Smooth muscle cell (in vitro differentiated cells): ENCODE measurements around the gene RPS19. TPM values are rescaled to one million over a fixed set of nuclear protein-coding genes. Genes with fewer than 3 reads are reported as not detected.

Experiments
- DNase-seq: peaks from one replicate; lab custom pipeline; 2025; ENCODE audit not compliant: unreplicated experiment; lab: John Stamatoyannopoulos, UW
- H2AFZ ChIP-seq: fragments of 200-600 bp; sonication (generic); 2 replicates; pipeline ENCODE4 v1.6.0; 2016; ENCODE audit warnings: antibody characterized with exemption, low read depth, mild to moderate bottlenecking
- H3F3A ChIP-seq: fragments of 200-600 bp; sonication (generic); 2 replicates; pipeline ENCODE4 v1.6.0; 2017; ENCODE audit warnings: antibody characterized with exemption, low read depth
- H3K27ac ChIP-seq: fragments of 200-600 bp; sonication (generic); 2 replicates; pipeline ENCODE4 v1.5.1; 2016; ENCODE audit warnings: low read depth, mild to moderate bottlenecking
- H3K27me3 ChIP-seq: fragments of 200-600 bp; sonication (generic); 2 replicates; pipeline ENCODE4 v1.6.1; 2016; ENCODE audit warnings: low read depth, mild to moderate bottlenecking
- H3K36me3 ChIP-seq: fragments of 200-600 bp; sonication (generic); 2 replicates; pipeline ENCODE4 v1.5.1; 2016; ENCODE audit warnings: low read depth
- H3K4me1 ChIP-seq: fragments of 200-600 bp; sonication (generic); 2 replicates; pipeline ENCODE4 v1.5.1; 2016; ENCODE audit warnings: low read depth
- H3K4me2 ChIP-seq: fragments of 200-600 bp; sonication (generic); 2 replicates; pipeline ENCODE4 v1.6.0; 2016; ENCODE audit warnings: mild to moderate bottlenecking
- H3K4me3 ChIP-seq: fragments of 200-600 bp; sonication (generic); 2 replicates; pipeline ENCODE4 v1.5.1; 2016; ENCODE audit warnings: mild to moderate bottlenecking
- H3K79me2 ChIP-seq: fragments of 200-600 bp; sonication (generic); 2 replicates; pipeline ENCODE4 v1.6.0; 2016; ENCODE audit warnings: low read depth, mild to moderate bottlenecking
- H3K9ac ChIP-seq: fragments of 200-600 bp; sonication (generic); 2 replicates; pipeline ENCODE4 v1.6.0; 2016; ENCODE audit warnings: low read depth
- H3K9me3 ChIP-seq: fragments of 200-600 bp; sonication (generic); replicated peaks from 2 replicates; pipeline ENCODE4 v1.5.1; 2016; ENCODE audit warnings: low read depth
- H4K20me1 ChIP-seq: fragments of 200-600 bp; sonication (generic); 2 replicates; pipeline ENCODE4 v1.6.0; 2016; ENCODE audit warnings: low read depth
- WGBS: methylation state at CpG from one replicate; pipeline ENCODE4 v1.1.7; 2016; ENCODE audit warnings: low lambda C conversion rate; 5-methylcytosine and 5-hydroxymethylcytosine counted together
- polyA plus RNA-seq: library from polyadenylated mRNA; unstranded; fragments of >200 nt; fragmentation: Nextera tagmentation; extraction: Ambion mirVana; gene quantifications from 2 replicates; pipeline ENCODE4 v1.2.1, GENCODE V29; 2016
- total RNA-seq: library from RNA; depleted of rRNA; stranded (reverse); fragments of >200 nt; gene quantifications from 2 replicates; pipeline ENCODE4 v1.2.3, GENCODE V29; 2014
- TF ChIP-seq, protein P1 (sequence below): fragments of 200-600 bp; sonication (generic); IDR thresholded peaks from 2 replicates; pipeline ENCODE4 v1.5.1; 2017; ENCODE audit warnings: borderline replicate concordance, mild to moderate bottlenecking, antibody characterized with exemption; ENCODE audit not compliant: insufficient read depth, poor library complexity, severe bottlenecking

Gene RPS19
- total and polyA plus RNA-seq, 2 experiments from 2014 or later: 1,345 to 2,105 TPM

DNA sequence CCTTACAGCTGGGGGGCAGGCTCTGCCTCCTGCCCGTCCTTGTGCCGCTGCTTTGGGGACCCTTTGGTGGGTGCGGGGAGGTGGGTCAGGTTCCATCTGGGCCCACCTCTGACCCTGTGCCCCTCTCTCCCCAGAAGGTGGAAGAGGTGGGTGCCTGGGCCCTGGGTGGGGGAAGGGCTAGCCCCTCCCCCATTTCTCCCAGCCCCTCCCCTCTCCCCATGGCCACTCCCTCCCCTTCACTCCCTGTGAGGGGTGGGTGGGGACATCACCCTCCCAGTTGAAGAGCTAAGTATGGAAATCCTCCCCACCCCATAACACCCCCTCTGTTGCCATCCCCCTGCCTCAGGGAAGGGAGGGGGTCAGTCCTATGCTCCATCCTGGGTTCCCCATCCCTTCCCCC lies 37.1 kb downstream of the RPS19 start:
- no peaks in the 10 kb centered on the region for H3K27me3 ChIP-seq
- no peaks in the 10 kb centered on the region for H3K79me2 ChIP-seq
- no peak overlapping the region for H3K9ac ChIP-seq
- DNase-seq: no peak
- H2AFZ ChIP-seq: no peak overlapping the region
- H3F3A ChIP-seq: no peaks in the 10 kb centered on the region
- H3K9me3 ChIP-seq: no peaks in the 10 kb centered on the region
- no peaks in the 10 kb centered on the region for H3K36me3 ChIP-seq
- H3K27ac ChIP-seq: no peak overlapping the region
- WGBS: no CpG with 5 or more reads among the region's 3 CpGs
- H3K4me1 ChIP-seq: no peaks in the 10 kb centered on the region
- H3K4me3 ChIP-seq: no peak overlapping the region
- peaks cover 8% of the 10 kb centered on the region for H4K20me1 ChIP-seq
- no peak overlapping the region for H3K4me2 ChIP-seq
- TF ChIP-seq, protein P1, sequence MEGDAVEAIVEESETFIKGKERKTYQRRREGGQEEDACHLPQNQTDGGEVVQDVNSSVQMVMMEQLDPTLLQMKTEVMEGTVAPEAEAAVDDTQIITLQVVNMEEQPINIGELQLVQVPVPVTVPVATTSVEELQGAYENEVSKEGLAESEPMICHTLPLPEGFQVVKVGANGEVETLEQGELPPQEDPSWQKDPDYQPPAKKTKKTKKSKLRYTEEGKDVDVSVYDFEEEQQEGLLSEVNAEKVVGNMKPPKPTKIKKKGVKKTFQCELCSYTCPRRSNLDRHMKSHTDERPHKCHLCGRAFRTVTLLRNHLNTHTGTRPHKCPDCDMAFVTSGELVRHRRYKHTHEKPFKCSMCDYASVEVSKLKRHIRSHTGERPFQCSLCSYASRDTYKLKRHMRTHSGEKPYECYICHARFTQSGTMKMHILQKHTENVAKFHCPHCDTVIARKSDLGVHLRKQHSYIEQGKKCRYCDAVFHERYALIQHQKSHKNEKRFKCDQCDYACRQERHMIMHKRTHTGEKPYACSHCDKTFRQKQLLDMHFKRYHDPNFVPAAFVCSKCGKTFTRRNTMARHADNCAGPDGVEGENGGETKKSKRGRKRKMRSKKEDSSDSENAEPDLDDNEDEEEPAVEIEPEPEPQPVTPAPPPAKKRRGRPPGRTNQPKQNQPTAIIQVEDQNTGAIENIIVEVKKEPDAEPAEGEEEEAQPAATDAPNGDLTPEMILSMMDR: no peak

GRCh38 chr19:41897820-41898219 lies 37.8 kb downstream of the RPS19 start:
- peaks cover 2% of the 10 kb centered on the region for H4K20me1 ChIP-seq
- H3K27me3 ChIP-seq: no peaks in the 10 kb centered on the region
- H3F3A ChIP-seq: no peaks in the 10 kb centered on the region
- H3K79me2 ChIP-seq: no peaks in the 10 kb centered on the region
- DNase-seq: no peak
- no peaks in the 10 kb centered on the region for H3K4me1 ChIP-seq
- H2AFZ ChIP-seq: no peak overlapping the region
- no peaks in the 10 kb centered on the region for H3K9me3 ChIP-seq
- WGBS: 95% methylated on average over 24 of the region's 24 CpGs
- no peak overlapping the region for H3K4me3 ChIP-seq
- H3K9ac ChIP-seq: no peak overlapping the region
- H3K27ac ChIP-seq: no peak overlapping the region
- H3K4me2 ChIP-seq: no peak overlapping the region
- no peaks in the 10 kb centered on the region for H3K36me3 ChIP-seq
- TF ChIP-seq, protein P1: no peak

GRCh38 chr19:41898235-41898634 lies 38.2 kb downstream of the RPS19 start:
- H3F3A ChIP-seq: no peaks in the 10 kb centered on the region
- H3K4me2 ChIP-seq: no peak overlapping the region
- TF ChIP-seq, protein P1: no peak
- H3K36me3 ChIP-seq: no peaks in the 10 kb centered on the region
- H3K4me1 ChIP-seq: no peaks in the 10 kb centered on the region
- H3K9ac ChIP-seq: no peak overlapping the region
- H3K4me3 ChIP-seq: no peak overlapping the region
- DNase-seq: no peak
- 99% methylated on average over 15 of the region's 15 CpGs for WGBS
- no peaks in the 10 kb centered on the region for H4K20me1 ChIP-seq
- H3K79me2 ChIP-seq: no peaks in the 10 kb centered on the region
- H3K27me3 ChIP-seq: no peaks in the 10 kb centered on the region
- H3K9me3 ChIP-seq: no peaks in the 10 kb centered on the region
- H3K27ac ChIP-seq: no peak overlapping the region
- no peak overlapping the region for H2AFZ ChIP-seq

GRCh38 chr19:41901707-41902360 lies 41.8 kb downstream of the RPS19 start:
- Histone ChIP-seq H3F3A (no peaks in the 10 kb centered on the region), H3K79me2 (no peaks in the 10 kb centered on the region), H3K9me3 (no peaks in the 10 kb centered on the region), H3K4me1 (no peaks in the 10 kb centered on the region), H4K20me1 (peaks cover 12% of the 10 kb centered on the region), H3K4me3 (no peak overlapping the region), H3K36me3 (no peaks in the 10 kb centered on the region), H2AFZ (no peak overlapping the region), H3K27ac (no peak overlapping the region), H3K4me2 (no peak overlapping the region), H3K27me3 (no peaks in the 10 kb centered on the region), H3K9ac (no peak overlapping the region)
- TF ChIP-seq, protein P1: no peak
- 97% methylated on average over 19 of the region's 21 CpGs for WGBS
- no peak for DNase-seq
